Sigmoid colon (tissue), 7 donors: ENCODE data around the gene AXL. TPM values are rescaled to one million over a fixed set of nuclear protein-coding genes. Genes with fewer than 3 reads are reported as not detected.

ENCODE experiments used
- DNase-seq: peaks from one replicate; pipeline ENCODE4 v3.0.0-alpha.2; 2019
- H3K27ac ChIP-seq, 4 donors: fragments of 200-600 bp; sonication (generic); one replicate each; pipeline ENCODE4 v1.5.1; 2016 to 2019; ENCODE audit warnings: mild to moderate bottlenecking in 1 of 4
- H3K27me3 ChIP-seq, 3 donors: fragments of 200-600 bp; sonication (generic); one replicate each; pipeline ENCODE4 v1.5.1; 2019; ENCODE audit warnings: mild to moderate bottlenecking in 1 of 3
- H3K36me3 ChIP-seq, 4 donors: fragments of 200-600 bp; sonication (generic); one replicate each; pipeline ENCODE4 v1.5.1; 2016 to 2019
- H3K4me1 ChIP-seq, 4 donors: fragments of 200-600 bp; sonication (generic); one replicate each; pipeline ENCODE4 v1.5.1; 2017 to 2019
- H3K4me3 ChIP-seq, 4 donors: fragments of 200-600 bp; sonication (generic); one replicate each; pipeline ENCODE4 v1.5.1; 2017 to 2019; ENCODE audit warnings: mild to moderate bottlenecking in 2 of 4, moderate library complexity in 1 of 4
- H3K9me3 ChIP-seq, 4 donors: fragments of 200-600 bp in 3 of 4; sonication (generic) in 3 of 4; one replicate each; pipeline versions ENCODE4 v1.5.1 to v1.6.1; 2013 to 2019
- CTCF ChIP-seq, 4 experiments: fragments of 450-650 bp in 3 of 4; fragments of 200-600 bp in 1 of 4; IDR thresholded peaks; one replicate each; pipeline ENCODE4 v1.5.1; 2016 to 2019; ENCODE audit warnings: antibody characterized with exemption in 4 of 4, mild to moderate bottlenecking in 3 of 4, moderate library complexity in 2 of 4
- EP300 ChIP-seq, 4 donors: sonication (generic); formaldehyde crosslinking; IDR thresholded peaks; one replicate each; pipeline ENCODE4 v1.6.1; 2017; ENCODE audit warnings: antibody characterized with exemption in 4 of 4
- POLR2A ChIP-seq, 2 donors: fragments of 450-650 bp; IDR thresholded peaks; one replicate each; pipeline ENCODE4 v1.6.1; 2016; ENCODE audit warnings: antibody characterized with exemption in 2 of 2, mild to moderate bottlenecking in 2 of 2, moderate library complexity in 2 of 2
- POLR2AphosphoS5 ChIP-seq, 4 donors: sonication (generic); formaldehyde crosslinking; IDR thresholded peaks; one replicate each; pipeline ENCODE4 v1.6.1; 2017; ENCODE audit warnings: antibody characterized with exemption in 4 of 4
- WGBS, 2 donors: extraction: QIAGEN DNeasy Blood & Tissue Kit; methylation state at CpG; one replicate each; pipeline ENCODE4 v1.1.7; 2013; 5-methylcytosine and 5-hydroxymethylcytosine counted together
- intact Hi-C: fragments of 100-400 bp; cut with DNase I; formaldehyde crosslinking; loops from one replicate; pipeline ENCODE4 v1.15.1; 2023
- polyA plus RNA-seq, 3 donors: library from polyadenylated mRNA; stranded (reverse); fragments of 200-250 nt; gene quantifications; one replicate each; pipeline ENCODE4 v1.2.3, GENCODE V29; 2013
- total RNA-seq, 4 donors: library from RNA; depleted of rRNA; stranded (reverse); fragments of >200 nt; gene quantifications; one replicate each; pipeline ENCODE4 v1.1.0, GENCODE V29; 2016
- donor health status: healthy with polysubstance abuse.
- donor health status: Bipolar disorder and iron deficiency.
- donor health status: healthy.

The AXL gene
- total and polyA plus RNA-seq, 7 donors, result 5.4 to 108 (median 85.9) TPM

GRCh38 chr19:41298348-41298964 lies 79.4 kb downstream of the AXL start:
- DNase-seq, result peak; percentile 87
- Histone ChIP-seq H3K27me3 (no peaks in the 10 kb centered on the region), H3K36me3 (peaks cover 36 to 77% (median 59%) of the 10 kb centered on the region in 4 donors), H3K27ac (peak overlapping the region; percentile 66 to 79 (median 78)), H3K4me1 (peaks cover 0 to 44% (median 40%) of the 10 kb centered on the region in 4 donors), H3K9me3 (no peaks in the 10 kb centered on the region), H3K4me3 (no peak overlapping the region)
- intact Hi-C loops, result no loop called here
- TF ChIP-seq EP300 (IDR thresholded peaks at IDR 0.05) (no peak), POLR2AphosphoS5 (IDR thresholded peaks at IDR 0.05) (peak in 3 of 4 donors; percentile 25 to 69 (median 49))
- 39 to 44% methylated on average over 4 of the region's 4 CpGs for whole genome bisulfite sequencing, 2 donors

- 65 to 74% methylated on average over 10 of the region's 10 CpGs for WGBS, 2 donors
- Histone ChIP-seq H3K4me3 (no peak overlapping the region), H3K9me3 (no peaks in the 10 kb centered on the region), H3K27ac (peak overlapping the region; percentile 66 to 79 (median 78)), H3K4me1 (peaks cover 0 to 44% (median 40%) of the 10 kb centered on the region in 4 donors), H3K36me3 (peaks cover 36 to 77% (median 59%) of the 10 kb centered on the region in 4 donors), H3K27me3 (no peaks in the 10 kb centered on the region)
- intact Hi-C loops, result no loop called here
- peak; percentile 83 for DNase-seq
- TF ChIP-seq CTCF (IDR thresholded peaks at IDR 0.05), result no peak
- peak in 1 of 4 donors; percentile 41 for TF ChIP-seq EP300 (IDR thresholded peaks at IDR 0.05)
- TF ChIP-seq POLR2AphosphoS5 (IDR thresholded peaks at IDR 0.05), result peak in 2 of 4 donors; percentile 26 to 56
- no peak for TF ChIP-seq POLR2A (IDR thresholded peaks at IDR 0.05)
Observed at GRCh38 chr19:41299046-41299754, 80.2 kb downstream of the AXL start.

- Histone ChIP-seq H3K27me3 (no peaks in the 10 kb centered on the region), H3K4me3 (no peak overlapping the region), H3K36me3 (peaks cover 34 to 77% (median 59%) of the 10 kb centered on the region in 4 donors), H3K27ac (peak overlapping the region; percentile 66 to 79 (median 78)), H3K9me3 (no peaks in the 10 kb centered on the region), H3K4me1 (peaks cover 0 to 44% (median 42%) of the 10 kb centered on the region in 4 donors)
- DNase-seq, result peak; percentile 87
- 37 to 43% methylated on average over 4 of the region's 4 CpGs for WGBS, 2 donors
- TF ChIP-seq POLR2AphosphoS5 (IDR thresholded peaks at IDR 0.05) (peak in 2 of 4 donors; percentile 31 to 33), POLR2A (IDR thresholded peaks at IDR 0.05) (no peak)
- intact Hi-C loops, result no loop called here
Observed at GRCh38 chr19:41299755-41300089, 80.7 kb downstream of the AXL start.

- H3K27ac ChIP-seq, result peak overlapping the region; percentile 66 to 79 (median 78)
- WGBS, 2 donors, result 78 to 92% methylated on average over 6 of the region's 6 CpGs
- peaks cover 0 to 49% (median 43%) of the 10 kb centered on the region in 4 donors for H3K4me1 ChIP-seq
- intact Hi-C loops, result no loop called here
- H3K9me3 ChIP-seq, result no peaks in the 10 kb centered on the region
- H3K4me3 ChIP-seq, result no peak overlapping the region
- H3K27me3 ChIP-seq, result no peaks in the 10 kb centered on the region
- peak; percentile 27 for DNase-seq
- no peak for TF ChIP-seq EP300 (IDR thresholded peaks at IDR 0.05)
- TF ChIP-seq POLR2A (IDR thresholded peaks at IDR 0.05), result no peak
- no peak for TF ChIP-seq POLR2AphosphoS5 (IDR thresholded peaks at IDR 0.05)
- peaks cover 34 to 77% (median 59%) of the 10 kb centered on the region in 4 donors for H3K36me3 ChIP-seq
Observed at GRCh38 chr19:41300555-41300954, 81.5 kb downstream of the AXL start.

- Histone ChIP-seq H3K27me3 (no peaks in the 10 kb centered on the region), H3K4me3 (no peak overlapping the region), H3K4me1 (peaks cover 0 to 39% (median 33%) of the 10 kb centered on the region in 4 donors), H3K36me3 (peaks cover 45 to 80% (median 58%) of the 10 kb centered on the region in 4 donors), H3K27ac (peak overlapping the region in 2 of 4 donors; percentile 16 to 30), H3K9me3 (no peaks in the 10 kb centered on the region)
- TF ChIP-seq EP300 (IDR thresholded peaks at IDR 0.05), result no peak
- peak in 1 of 4 donors; percentile 10 for TF ChIP-seq POLR2AphosphoS5 (IDR thresholded peaks at IDR 0.05)
- DNase-seq, result peak; percentile 67
- intact Hi-C loops, result no loop called here
- 59 to 83% methylated on average over 21 of the region's 21 CpGs for WGBS, 2 donors
Observed at GRCh38 chr19:41302624-41303351, 83.8 kb downstream of the AXL start.

- Histone ChIP-seq H3K4me3 (no peak overlapping the region), H3K27me3 (no peaks in the 10 kb centered on the region), H3K9me3 (no peaks in the 10 kb centered on the region), H3K4me1 (peaks cover 0 to 39% (median 33%) of the 10 kb centered on the region in 4 donors), H3K27ac (no peak overlapping the region), H3K36me3 (peaks cover 45 to 78% (median 58%) of the 10 kb centered on the region in 4 donors)
- TF ChIP-seq POLR2A (IDR thresholded peaks at IDR 0.05) (no peak), CTCF (IDR thresholded peaks at IDR 0.05) (no peak), EP300 (IDR thresholded peaks at IDR 0.05) (no peak), POLR2AphosphoS5 (IDR thresholded peaks at IDR 0.05) (no peak)
- intact Hi-C loops, result no loop called here
- DNase-seq, result peak; percentile 61
- 92% methylated on average over 14 of the region's 14 CpGs for WGBS, 2 donors
Observed at GRCh38 chr19:41303954-41304353, 84.9 kb downstream of the AXL start.
